Heart left ventricle (tissue), 13 donors: ENCODE results near the gene MRPL47.

Experiments used
- CTCF ChIP-seq, 12 donors: fragments of 200-600 bp; sonication (generic) in 4 of 12; IDR thresholded peaks; one replicate each; pipeline versions ENCODE4 v1.5.0 to v1.8.0; 2018 to 2022; ENCODE audit warnings: antibody characterized with exemption in 12 of 12, mild to moderate bottlenecking in 5 of 12
- POLR2A ChIP-seq, 2 donors: fragments of 450-650 bp; IDR thresholded peaks; one replicate each; pipeline ENCODE4 v1.6.1; 2017; ENCODE audit warnings: antibody characterized with exemption in 2 of 2, mild to moderate bottlenecking in 2 of 2, moderate library complexity in 2 of 2
- donor health status: ischemic (EF 13 %, LVEDD 7.1; RV severe dilation, severe dysfunction).
- donor health status: DM: no; HTN: yes; CAD: no.
- donor health status: DM: no; HTN: no; CAD: no.
- donor health status: ischemic (EF 25% LVEDD 6.9; RV normal size, moderate dysfunction).
- donor health status: ischemic (EF 25% LVEDD 5.7; RV mildly dilated, moderate dysfunction).
- donor health status: ischemic (EF 35%, LVEDD 5.7; RV mildly dilated, moderate dysfunction).
- donor health status: nonischemic (EF 11% LVEDD 7.7; RV severe dilation, severe dysfunction).
- donor health status: DM: yes; HTN: yes; CAD: no.
- donor health status: PGD.
- donor health status: ischemic (EF 29% LVEDD 5.4; RV normal size, mild dysfunction).
- donor health status: nonischemic (EF 23%, LVEDD 6.1; RV moderate dilation, normal function).

- TF ChIP-seq CTCF (IDR thresholded peaks at IDR 0.05) (no peak), POLR2A (IDR thresholded peaks at IDR 0.05) (no peak)
Observed at GRCh38 chr3:179551349-179552105, 52.9 kb downstream of the MRPL47 start.
